Esophagus (tissue), 2 donors: ENCODE data around the gene FZD10. TPM values are rescaled to one million over a fixed set of nuclear protein-coding genes. Genes with fewer than 3 reads are reported as not detected.

Experiments
- H3K27ac ChIP-seq, 2 donors: one replicate each; pipeline ENCODE4 v1.5.1; 2013; ENCODE audit warnings: low read depth in 2 of 2, mild to moderate bottlenecking in 2 of 2, inconsistent platforms in 1 of 2, low read length in 1 of 2, moderate library complexity in 1 of 2
- H3K27me3 ChIP-seq, 2 donors: one replicate each; pipeline ENCODE4 v1.6.1; 2013; ENCODE audit warnings: low read length in 2 of 2, control low read depth in 1 of 2, mild to moderate bottlenecking in 1 of 2; ENCODE audit not compliant: insufficient read depth in 2 of 2, control insufficient read depth in 1 of 2
- H3K36me3 ChIP-seq, 2 donors: one replicate each; pipeline ENCODE4 v1.6.1; 2013; ENCODE audit warnings: low read length in 1 of 2; ENCODE audit not compliant: control insufficient read depth in 2 of 2, insufficient read depth in 2 of 2
- H3K4me1 ChIP-seq, 2 donors: one replicate each; pipeline ENCODE4 v1.6.1; 2013; ENCODE audit warnings: low read length in 1 of 2; ENCODE audit not compliant: control insufficient read depth in 2 of 2, insufficient read depth in 2 of 2
- H3K4me3 ChIP-seq, 2 donors: one replicate each; pipeline ENCODE4 v1.5.1; 2013; ENCODE audit warnings: low read length in 2 of 2, mild to moderate bottlenecking in 2 of 2, low read depth in 1 of 2, moderate library complexity in 1 of 2
- H3K9me3 ChIP-seq, 2 donors: one replicate each; pipeline ENCODE4 v1.6.1; 2013; ENCODE audit warnings: mild to moderate bottlenecking in 2 of 2, low read depth in 1 of 2, low read length in 1 of 2, moderate library complexity in 1 of 2; ENCODE audit not compliant: control insufficient read depth in 2 of 2, insufficient read depth in 1 of 2
- WGBS, 2 donors: extraction: QIAGEN DNeasy Blood & Tissue Kit; methylation state at CpG; one replicate each; pipeline ENCODE4 v1.1.7; 2013; 5-methylcytosine and 5-hydroxymethylcytosine counted together
- polyA plus RNA-seq, 2 donors: library from polyadenylated mRNA; stranded (reverse); fragments of 200-250 nt; gene quantifications; one replicate each; pipeline ENCODE4 v1.2.3, GENCODE V29; 2013
- donor health status: healthy with polysubstance abuse.
- donor health status: Bipolar disorder and iron deficiency.

The FZD10 gene
- polyA plus RNA-seq, 2 donors = 7.2 to 18.7 TPM

- Histone ChIP-seq H3K4me3 (no peak overlapping the region), H3K27me3 (no peaks in the 10 kb centered on the region), H3K36me3 (no peaks in the 10 kb centered on the region), H3K4me1 (no peaks in the 10 kb centered on the region), H3K9me3 (no peaks in the 10 kb centered on the region), H3K27ac (no peak overlapping the region)
- WGBS, 2 donors = 58 to 60% methylated on average over 6 of the region's 6 CpGs
Measured at GRCh38 chr12:130169924-130170323, 7.7 kb downstream of the FZD10 start.

GRCh38 chr12:130170611-130171010 is 8.3 kb downstream of the FZD10 start:
- 42 to 56% methylated on average over 11 of the region's 11 CpGs for WGBS, 2 donors
- no peaks in the 10 kb centered on the region for H3K27me3 ChIP-seq
- no peak overlapping the region for H3K27ac ChIP-seq
- H3K4me3 ChIP-seq = no peak overlapping the region
- no peaks in the 10 kb centered on the region for H3K4me1 ChIP-seq
- H3K9me3 ChIP-seq = no peaks in the 10 kb centered on the region
- no peaks in the 10 kb centered on the region for H3K36me3 ChIP-seq

- H3K4me1 ChIP-seq = peaks cover 0 to 9% of the 10 kb centered on the region in 2 donors
- H3K27ac ChIP-seq = no peak overlapping the region
- peaks cover 0 to 3% of the 10 kb centered on the region in 2 donors for H3K9me3 ChIP-seq
- H3K36me3 ChIP-seq = no peaks in the 10 kb centered on the region
- no peaks in the 10 kb centered on the region for H3K27me3 ChIP-seq
- H3K4me3 ChIP-seq = no peak overlapping the region
- WGBS, 2 donors = 38 to 44% methylated on average over 14 of the region's 14 CpGs
Measured at GRCh38 chr12:130177635-130178242, 15.5 kb downstream of the FZD10 start.

- no peaks in the 10 kb centered on the region for H3K36me3 ChIP-seq
- no peak overlapping the region for H3K27ac ChIP-seq
- WGBS, 2 donors = 72 to 76% methylated on average over 7 of the region's 7 CpGs
- no peaks in the 10 kb centered on the region for H3K27me3 ChIP-seq
- H3K9me3 ChIP-seq = peaks cover 0 to 3% of the 10 kb centered on the region in 2 donors
- H3K4me1 ChIP-seq = peaks cover 0 to 9% of the 10 kb centered on the region in 2 donors
- no peak overlapping the region for H3K4me3 ChIP-seq
Measured at GRCh38 chr12:130178282-130178681, 16.0 kb downstream of the FZD10 start.

- 66 to 77% methylated on average over 7 of the region's 7 CpGs for WGBS, 2 donors
- H3K9me3 ChIP-seq = peaks cover 0 to 3% of the 10 kb centered on the region in 2 donors
- H3K27ac ChIP-seq = no peak overlapping the region
- H3K4me1 ChIP-seq = peaks cover 0 to 9% of the 10 kb centered on the region in 2 donors
- H3K4me3 ChIP-seq = no peak overlapping the region
- no peaks in the 10 kb centered on the region for H3K36me3 ChIP-seq
- H3K27me3 ChIP-seq = no peaks in the 10 kb centered on the region
Measured at GRCh38 chr12:130179191-130179590, 16.9 kb downstream of the FZD10 start.

GRCh38 chr12:130179621-130180020 is 17.4 kb downstream of the FZD10 start:
- no peak overlapping the region for H3K4me3 ChIP-seq
- H3K27me3 ChIP-seq = no peaks in the 10 kb centered on the region
- H3K36me3 ChIP-seq = no peaks in the 10 kb centered on the region
- WGBS, 2 donors = 89 to 91% methylated on average over 11 of the region's 11 CpGs
- H3K27ac ChIP-seq = no peak overlapping the region
- H3K4me1 ChIP-seq = peaks cover 0 to 9% of the 10 kb centered on the region in 2 donors
- H3K9me3 ChIP-seq = peaks cover 0 to 3% of the 10 kb centered on the region in 2 donors

- Histone ChIP-seq H3K27me3 (no peaks in the 10 kb centered on the region), H3K36me3 (no peaks in the 10 kb centered on the region), H3K4me3 (no peak overlapping the region), H3K9me3 (peaks cover 0 to 3% of the 10 kb centered on the region in 2 donors), H3K4me1 (peaks cover 0 to 7% of the 10 kb centered on the region in 2 donors), H3K27ac (no peak overlapping the region)
- 84 to 88% methylated on average over 10 of the region's 10 CpGs for WGBS, 2 donors
Measured at GRCh38 chr12:130181211-130181610, 18.9 kb downstream of the FZD10 start.

GRCh38 chr12:130183585-130184370 is 21.5 kb downstream of the FZD10 start:
- Histone ChIP-seq H3K36me3 (no peaks in the 10 kb centered on the region), H3K27ac (no peak overlapping the region), H3K4me1 (peaks cover 0 to 11% of the 10 kb centered on the region in 2 donors), H3K27me3 (no peaks in the 10 kb centered on the region), H3K9me3 (no peaks in the 10 kb centered on the region), H3K4me3 (no peak overlapping the region)
- 78 to 88% methylated on average over 23 of the region's 23 CpGs for WGBS, 2 donors

GRCh38 chr12:130184404-130185090 is 22.3 kb downstream of the FZD10 start:
- WGBS, 2 donors = 77 to 80% methylated on average over 12 of the region's 12 CpGs
- peaks cover 0 to 7% of the 10 kb centered on the region in 2 donors for H3K4me1 ChIP-seq
- H3K27me3 ChIP-seq = no peaks in the 10 kb centered on the region
- H3K27ac ChIP-seq = no peak overlapping the region
- H3K4me3 ChIP-seq = no peak overlapping the region
- no peaks in the 10 kb centered on the region for H3K9me3 ChIP-seq
- H3K36me3 ChIP-seq = no peaks in the 10 kb centered on the region
